ENCODE results near the gene MRGPRF. TPM values are rescaled to one million over a fixed set of nuclear protein-coding genes. Genes with fewer than 3 reads are reported as not detected.

Gene MRGPRF
- total RNA-seq, 8 experiments from 2014 or later: 0.05 to 4.3 (median 0.57) TPM; not detected in 1

DNA sequence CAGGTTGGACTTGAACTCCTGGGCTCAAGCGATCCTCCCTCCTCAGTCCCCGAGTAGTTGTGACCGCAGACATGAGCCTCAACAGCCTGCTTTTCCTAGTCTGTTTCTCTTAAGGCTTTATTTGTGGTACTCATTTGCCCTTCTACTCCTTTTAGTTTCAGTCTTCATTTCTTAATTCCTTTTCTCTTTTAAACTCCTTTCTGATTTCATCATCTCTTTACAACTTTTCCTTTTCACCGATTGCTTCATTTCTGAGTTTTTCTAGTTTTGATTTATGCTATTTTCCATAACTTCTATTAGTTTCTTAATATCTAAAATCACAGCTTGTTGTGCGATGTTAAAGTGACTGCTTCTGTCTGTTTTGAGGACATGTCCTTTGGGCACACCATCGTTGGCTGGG, 17.3 kb upstream of the MRGPRF start:
- 6 to 100% (median 87%) methylated on average over 2 to 6 of the region's 6 CpGs for WGBS, 10 experiments
- Histone ChIP-seq H3K4me3 (no peak overlapping the region), H3K27ac (no peak overlapping the region), H3K4me1 (replicated peaks in 1 of 2) (no peaks in the 10 kb centered on the region)
- no peak for ATAC-seq (replicated peaks in 6 of 8)
- in situ Hi-C loops (cut with MboI; ENCODE audit: low pct_unique_long_range_greater_than_20kb in 2 of 9, low sequenced_read_pairs in 9 of 9, unreplicated experiment in 9 of 9): no loop called here

DNA sequence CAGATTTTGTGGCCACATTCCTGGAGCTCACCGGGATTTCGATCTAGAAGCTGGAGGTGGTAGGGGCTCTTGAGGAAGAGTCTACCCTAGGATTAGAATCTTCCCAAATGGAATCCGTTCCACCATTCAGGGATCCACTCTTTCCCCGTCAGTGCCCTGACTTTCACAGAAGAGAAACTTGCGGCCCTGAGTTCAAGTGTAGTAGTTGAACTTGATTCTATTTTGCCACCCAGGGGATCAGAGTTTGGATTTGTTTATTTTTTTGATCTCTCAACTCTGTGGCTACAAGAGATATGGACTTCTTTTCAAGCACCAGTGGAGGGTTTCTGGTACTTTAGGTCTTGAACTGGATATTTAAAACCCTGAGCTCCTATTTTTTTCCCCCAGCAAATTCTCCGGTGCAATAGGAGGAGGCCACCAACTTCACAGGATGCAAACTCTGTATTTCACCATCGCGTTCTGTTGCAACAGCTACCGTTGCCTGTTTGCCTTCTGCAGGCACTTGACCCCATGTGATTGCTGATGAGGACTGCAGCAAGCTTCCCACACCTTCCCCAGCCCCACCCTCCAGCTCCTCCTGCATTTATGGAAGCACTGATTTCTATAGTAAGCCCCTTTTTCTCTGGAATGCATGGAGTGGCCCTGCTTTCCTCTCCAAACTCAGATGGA, 14.8 kb upstream of the MRGPRF start:
- in situ Hi-C loops (cut with MboI; ENCODE audit: low pct_unique_long_range_greater_than_20kb in 2 of 9, low sequenced_read_pairs in 9 of 9, unreplicated experiment in 9 of 9): no loop called here
- Histone ChIP-seq H3K27ac (no peak overlapping the region), H3K4me3 (no peak overlapping the region), H3K4me1 (replicated peaks in 1 of 2) (no peaks in the 10 kb centered on the region)
- 51 to 100% (median 78%) methylated on average over 1 to 5 of the region's 9 CpGs; no CpG with 5 or more reads in 4 of the 10 experiments for WGBS, 10 experiments
- peak in 2 of 8 experiments; percentile 63 to 64 for ATAC-seq (replicated peaks in 6 of 8)

DNA sequence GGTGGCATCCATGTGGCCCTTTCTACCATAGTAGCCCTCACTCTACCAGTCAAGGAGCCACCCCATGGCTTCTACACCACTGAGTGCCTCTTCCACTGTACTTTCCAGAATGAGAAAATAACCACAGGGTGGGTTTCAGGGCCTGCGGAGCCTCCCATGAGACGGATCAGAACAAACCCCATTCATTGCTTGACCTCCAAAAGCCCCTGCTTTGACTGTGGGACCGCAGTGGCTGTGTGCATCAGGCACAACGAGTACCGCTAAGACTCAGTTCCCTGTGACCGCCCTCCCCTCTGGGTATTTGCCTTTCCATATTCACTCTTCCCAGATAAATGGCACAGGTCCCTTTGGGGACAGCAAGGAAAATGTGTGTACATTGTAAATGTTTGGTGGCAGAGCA, 11.5 kb upstream of the MRGPRF start:
- in situ Hi-C loops (cut with MboI; ENCODE audit: low pct_unique_long_range_greater_than_20kb in 2 of 9, low sequenced_read_pairs in 9 of 9, unreplicated experiment in 9 of 9): no loop called here
- no peak for ATAC-seq (replicated peaks in 6 of 8)
- Histone ChIP-seq H3K4me1 (replicated peaks in 1 of 2) (no peaks in the 10 kb centered on the region), H3K27ac (no peak overlapping the region), H3K4me3 (no peak overlapping the region)
- WGBS, 10 experiments: 50 to 100% (median 100%) methylated on average over 1 to 5 of the region's 6 CpGs; no CpG with 5 or more reads in 3 of the 10 experiments

DNA sequence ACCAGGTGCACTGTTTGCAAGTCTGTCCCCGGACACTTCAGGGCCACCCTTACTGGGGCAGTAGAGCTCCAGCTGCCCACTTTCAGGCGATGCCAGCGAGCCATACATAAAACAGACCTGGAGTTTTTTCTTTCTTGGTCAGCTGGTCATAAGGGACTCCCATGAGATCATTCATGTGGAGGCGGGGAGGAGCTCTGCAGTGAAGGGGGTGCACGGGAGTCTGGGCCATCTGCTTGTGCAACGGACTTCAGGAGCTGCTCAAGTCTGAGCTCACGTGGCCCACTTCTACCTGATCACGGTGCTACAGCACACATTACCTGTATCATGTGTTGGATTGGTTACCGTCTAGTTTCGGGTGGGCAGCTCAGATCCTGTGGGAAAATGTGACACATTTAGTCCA, 9.2 kb upstream of the MRGPRF start:
- no peak overlapping the region for H3K4me3 ChIP-seq
- in situ Hi-C loops (cut with MboI; ENCODE audit: low pct_unique_long_range_greater_than_20kb in 2 of 9, low sequenced_read_pairs in 9 of 9, unreplicated experiment in 9 of 9): no loop called here
- ATAC-seq (replicated peaks in 6 of 8): peak in 5 of 8 experiments; percentile 32 to 66 (median 39)
- no peak overlapping the region for H3K27ac ChIP-seq
- no peaks in the 10 kb centered on the region for H3K4me1 ChIP-seq (replicated peaks in 1 of 2)
- 60 to 100% (median 84%) methylated on average over 1 to 7 of the region's 10 CpGs; no CpG with 5 or more reads in 5 of the 10 experiments for WGBS, 10 experiments

DNA sequence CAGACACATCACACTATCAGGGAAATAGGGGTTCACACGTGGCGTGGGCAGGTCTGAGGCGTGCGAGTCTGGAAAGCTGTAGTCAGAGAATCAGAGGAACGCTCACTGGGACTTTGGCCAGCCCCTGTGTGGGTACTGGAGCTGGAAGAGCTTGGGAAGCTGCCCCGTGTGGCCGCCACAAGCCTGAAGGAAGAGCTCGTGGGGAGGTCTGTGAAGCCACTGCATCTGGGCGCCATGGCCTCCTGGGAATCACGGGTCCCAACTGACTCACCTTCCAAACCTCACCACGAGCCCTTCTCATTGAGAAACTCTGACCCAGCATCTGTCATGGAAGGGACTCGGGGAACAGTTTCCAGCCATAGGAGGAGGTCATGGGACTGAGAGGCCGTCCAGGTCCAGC, 5.9 kb upstream of the MRGPRF start:
- 0 to 83% (median 65%) methylated on average over 1 to 4 of the region's 13 CpGs; no CpG with 5 or more reads in 3 of the 10 experiments for WGBS, 10 experiments
- Histone ChIP-seq H3K27ac (no peak overlapping the region), H3K4me3 (no peak overlapping the region), H3K4me1 (replicated peaks in 1 of 2) (peaks cover 11 to 13% of the 10 kb centered on the region in 2 donors)
- no peak for ATAC-seq (replicated peaks in 6 of 8)
- in situ Hi-C loops (cut with MboI; ENCODE audit: low pct_unique_long_range_greater_than_20kb in 2 of 9, low sequenced_read_pairs in 9 of 9, unreplicated experiment in 9 of 9): no loop called here

DNA sequence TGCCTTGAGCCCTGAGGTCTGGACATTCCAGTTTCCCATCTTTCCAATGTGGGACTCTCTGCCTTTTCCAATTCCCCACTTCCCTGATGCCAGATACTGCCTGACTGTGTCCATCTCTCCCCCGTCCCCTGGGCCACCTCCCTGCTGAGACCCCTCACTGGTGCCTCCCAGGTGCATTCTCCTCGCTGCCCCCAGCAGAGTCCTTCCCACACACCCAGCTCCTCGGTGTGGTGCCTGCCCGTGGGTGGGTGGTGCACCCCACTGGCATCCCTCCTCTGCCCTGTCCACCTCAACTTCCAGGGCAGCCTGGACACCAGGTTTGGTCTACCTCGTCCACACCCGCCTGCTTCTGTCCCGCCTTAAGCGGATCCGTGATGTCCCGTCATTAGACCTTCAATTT, 4.9 kb upstream of the MRGPRF start:
- H3K4me1 ChIP-seq (replicated peaks in 1 of 2): peaks cover 21 to 23% of the 10 kb centered on the region in 2 donors
- no peak for ATAC-seq (replicated peaks in 6 of 8)
- in situ Hi-C loops (cut with MboI; ENCODE audit: low pct_unique_long_range_greater_than_20kb in 2 of 9, low sequenced_read_pairs in 9 of 9, unreplicated experiment in 9 of 9): no loop called here
- no peak overlapping the region for H3K4me3 ChIP-seq
- H3K27ac ChIP-seq: no peak overlapping the region
- WGBS, 10 experiments: 20 to 100% (median 79%) methylated on average over 1 to 6 of the region's 10 CpGs; no CpG with 5 or more reads in 4 of the 10 experiments

DNA sequence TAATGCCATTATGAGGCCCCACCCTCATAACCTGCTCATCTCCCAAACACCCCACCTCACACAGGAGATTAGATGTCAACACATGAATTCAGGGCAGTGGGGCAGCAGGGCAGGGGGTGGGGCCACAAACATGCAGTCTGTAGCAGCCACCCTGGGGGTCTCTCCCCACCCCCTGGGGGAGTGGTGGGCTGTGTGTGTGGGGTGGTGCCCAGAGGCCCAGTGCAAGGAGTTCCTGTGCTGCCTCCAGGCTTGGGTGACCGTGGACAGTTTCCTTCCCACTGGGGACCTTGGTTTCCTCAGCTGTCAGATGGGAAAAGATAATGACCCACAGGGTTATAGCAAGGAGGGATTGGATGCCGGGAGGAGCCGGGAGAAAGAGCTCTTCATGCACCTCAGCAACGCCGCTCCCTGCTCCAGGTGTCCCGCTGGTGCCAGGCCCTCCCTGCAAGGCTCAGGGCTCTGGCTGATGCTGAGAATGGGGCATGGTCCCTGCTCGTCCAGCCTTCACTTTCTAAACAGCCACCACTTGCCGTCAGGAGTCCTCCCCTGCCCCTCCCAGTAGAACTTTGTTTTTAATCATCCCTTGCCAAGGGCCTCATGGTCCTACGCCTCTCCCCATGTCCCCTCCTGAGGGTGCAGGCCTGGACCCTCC, 2.0 kb upstream of the MRGPRF start:
- H3K4me3 ChIP-seq: no peak overlapping the region
- WGBS, 10 experiments: 60 to 86% (median 77%) methylated on average over 1 to 3 of the region's 9 CpGs; no CpG with 5 or more reads in 4 of the 10 experiments
- peaks cover 30 to 41% of the 10 kb centered on the region in 2 donors for H3K4me1 ChIP-seq (replicated peaks in 1 of 2)
- ATAC-seq (replicated peaks in 6 of 8): no peak
- H3K27ac ChIP-seq: peak overlapping the region in 1 of 2 donors; percentile 54
- in situ Hi-C loops (cut with MboI; ENCODE audit: low pct_unique_long_range_greater_than_20kb in 2 of 9, low sequenced_read_pairs in 9 of 9, unreplicated experiment in 9 of 9): no loop called here

DNA sequence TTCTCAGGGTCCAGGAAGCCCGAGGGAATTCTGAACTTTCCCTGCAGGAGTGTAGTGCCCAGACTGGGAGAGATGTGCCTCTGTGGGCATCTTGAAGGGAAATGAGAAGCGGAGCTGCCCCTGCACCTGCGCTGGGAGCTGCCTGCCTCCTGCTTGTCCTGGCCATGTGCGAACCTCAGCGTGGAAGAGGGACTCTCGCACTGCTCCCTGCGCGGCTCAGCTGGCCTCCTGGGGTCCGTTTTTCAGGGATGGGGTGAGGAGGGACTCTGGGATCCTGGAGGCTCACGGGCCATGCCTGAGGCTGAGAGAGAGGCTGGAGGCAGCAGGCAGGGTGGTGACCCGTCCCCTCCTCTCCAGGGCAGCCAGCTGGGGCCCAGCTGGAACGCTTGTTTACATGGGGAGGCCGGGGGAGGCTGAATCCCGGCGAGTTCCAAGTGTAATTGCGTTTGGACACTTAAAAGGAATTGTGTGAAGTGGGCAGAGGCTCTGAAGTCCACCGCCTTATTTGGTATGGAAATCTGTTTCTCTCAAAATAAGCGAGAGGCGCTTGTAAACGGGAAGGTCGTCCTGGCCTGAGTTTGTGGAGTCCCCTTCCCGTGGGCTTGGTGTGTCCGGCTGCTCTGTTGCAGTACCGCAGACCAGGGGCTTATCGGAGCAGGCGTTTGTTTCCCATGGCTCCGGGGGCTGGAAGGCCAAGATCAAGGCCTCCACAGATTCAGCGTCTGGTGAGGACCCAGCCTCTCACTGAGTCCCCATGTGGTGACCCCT, 1.2 kb upstream of the MRGPRF start:
- no peak overlapping the region for H3K4me3 ChIP-seq
- in situ Hi-C loops (cut with MboI; ENCODE audit: low pct_unique_long_range_greater_than_20kb in 2 of 9, low sequenced_read_pairs in 9 of 9, unreplicated experiment in 9 of 9): no loop called here
- ATAC-seq (replicated peaks in 6 of 8): peak in 6 of 8 experiments; percentile 1 to 66 (median 58)
- peak overlapping the region in 1 of 2 donors; percentile 54 for H3K27ac ChIP-seq
- peaks cover 31 to 45% of the 10 kb centered on the region in 2 donors for H3K4me1 ChIP-seq (replicated peaks in 1 of 2)
- WGBS, 10 experiments: 0 to 68% (median 40%) methylated on average over 1 to 7 of the region's 28 CpGs; no CpG with 5 or more reads in 4 of the 10 experiments

DNA sequence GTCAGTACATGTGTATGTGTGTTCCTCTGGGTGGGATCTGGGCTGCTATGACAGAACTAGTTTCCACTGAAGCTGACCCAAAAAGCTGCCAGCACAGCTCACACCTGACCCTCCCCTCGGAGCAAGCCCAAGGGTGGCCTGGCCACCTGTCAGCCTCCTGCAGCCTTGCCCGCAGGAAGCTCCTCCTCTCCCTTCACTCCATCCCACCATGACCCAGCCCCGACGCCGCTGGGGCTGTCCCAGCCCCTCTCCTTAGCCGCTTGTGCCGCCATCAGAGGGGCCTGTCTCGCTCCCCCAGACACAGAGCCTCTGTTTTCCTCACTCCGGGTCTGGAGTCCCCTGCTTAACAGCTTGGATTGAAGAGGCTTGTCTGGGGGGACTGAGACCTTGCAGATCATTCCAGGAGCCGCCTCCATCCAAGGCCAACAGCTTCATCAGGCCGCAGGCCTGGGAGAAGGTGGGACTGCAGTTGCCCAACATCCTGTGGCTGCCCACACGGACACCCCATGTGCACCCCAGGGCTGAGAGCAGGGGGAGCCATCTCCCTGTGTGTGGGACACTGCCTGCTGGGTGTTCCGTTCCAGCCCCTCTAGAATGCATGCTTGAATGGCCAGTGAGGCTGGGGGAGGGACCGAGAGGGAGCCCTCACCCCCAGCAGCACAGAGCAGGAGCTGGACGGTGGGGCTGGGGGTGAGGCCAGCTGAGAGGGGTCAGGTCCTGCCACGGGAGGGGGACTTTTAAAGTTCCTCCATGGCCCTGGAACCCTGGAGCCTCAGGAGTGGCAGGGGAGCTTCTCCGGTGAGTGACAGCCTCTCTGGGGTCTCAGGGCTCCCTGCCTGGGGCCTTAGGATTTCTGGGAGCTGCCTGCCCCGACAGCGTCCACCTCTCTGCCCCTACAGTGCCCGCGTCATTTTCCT, 696 bp downstream of the MRGPRF start:
- H3K4me1 ChIP-seq (replicated peaks in 1 of 2): peaks cover 43 to 65% of the 10 kb centered on the region in 2 donors
- in situ Hi-C loops (cut with MboI; ENCODE audit: low pct_unique_long_range_greater_than_20kb in 2 of 9, low sequenced_read_pairs in 9 of 9, unreplicated experiment in 9 of 9): no loop called here
- no peak overlapping the region for H3K27ac ChIP-seq
- no peak overlapping the region for H3K4me3 ChIP-seq
- 60 to 95% (median 73%) methylated on average over 1 to 4 of the region's 21 CpGs; no CpG with 5 or more reads in 6 of the 10 experiments for WGBS, 10 experiments
- ATAC-seq (replicated peaks in 6 of 8): no peak

DNA sequence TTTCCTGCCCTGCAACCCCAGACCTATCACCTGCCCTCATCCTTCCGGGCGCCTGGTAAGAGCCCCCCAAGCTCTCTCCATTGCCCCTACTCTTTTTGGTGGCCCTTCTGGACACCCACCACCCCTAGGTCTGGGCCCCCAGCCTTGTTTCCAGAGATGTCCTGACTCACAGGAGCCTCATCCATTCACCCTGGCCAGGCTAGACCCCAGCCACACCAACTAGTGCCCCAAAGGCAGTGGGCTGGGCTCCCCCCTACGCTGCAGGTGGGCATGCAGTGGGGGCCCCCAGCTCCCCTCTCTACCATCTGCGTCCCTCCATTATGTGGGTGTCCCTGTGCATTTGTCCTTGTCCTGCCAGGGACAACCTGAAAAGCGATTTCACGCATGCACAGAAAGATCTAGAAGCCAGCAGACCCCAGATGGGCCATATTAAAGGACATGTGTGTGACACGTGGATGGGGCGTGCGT, 1.4 kb downstream of the MRGPRF start:
- Histone ChIP-seq H3K27ac (no peak overlapping the region), H3K4me3 (no peak overlapping the region), H3K4me1 (replicated peaks in 1 of 2) (peaks cover 43 to 67% of the 10 kb centered on the region in 2 donors)
- 8 to 65% methylated on average over 2 to 4 of the region's 9 CpGs; no CpG with 5 or more reads in 8 of the 10 experiments for WGBS, 10 experiments
- ATAC-seq (replicated peaks in 6 of 8): no peak
- in situ Hi-C loops (cut with MboI; ENCODE audit: low pct_unique_long_range_greater_than_20kb in 2 of 9, low sequenced_read_pairs in 9 of 9, unreplicated experiment in 9 of 9): no loop called here

DNA sequence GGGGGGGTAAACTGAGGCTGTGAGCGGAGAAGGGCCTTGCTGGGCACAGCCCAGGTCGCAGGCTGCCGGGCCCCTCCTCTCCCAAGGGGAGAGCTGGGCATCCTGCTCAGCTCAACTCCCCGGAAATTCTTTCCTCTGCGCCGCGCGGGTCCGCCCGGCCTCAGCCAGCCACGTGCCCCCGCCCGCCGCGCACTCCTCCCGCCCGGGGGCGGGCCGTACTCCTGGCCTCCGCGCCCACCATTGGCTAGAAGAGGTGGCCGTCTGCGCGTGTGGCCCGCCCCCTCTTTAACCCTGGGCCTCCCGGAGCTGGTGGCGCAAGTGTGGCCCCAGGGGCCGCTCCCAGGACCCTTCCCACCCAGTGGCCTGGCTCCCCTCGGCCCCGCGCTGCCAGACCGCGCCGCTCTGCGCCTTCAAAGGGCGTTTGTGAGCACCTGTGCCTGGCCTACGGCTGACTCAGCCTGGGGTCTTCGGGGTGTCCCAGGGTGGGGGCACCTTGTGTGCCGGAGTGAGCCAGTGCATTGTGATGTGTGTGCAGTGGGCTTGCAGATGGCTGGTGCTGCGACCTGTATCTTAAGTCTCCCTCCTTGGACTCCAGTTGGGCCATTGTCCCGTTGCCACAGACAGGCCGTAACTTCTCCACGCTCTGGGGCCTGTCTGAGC, 2.0 kb downstream of the MRGPRF start:
- in situ Hi-C loops (cut with MboI; ENCODE audit: low pct_unique_long_range_greater_than_20kb in 2 of 9, low sequenced_read_pairs in 9 of 9, unreplicated experiment in 9 of 9): no loop called here
- WGBS, 10 experiments: 69% methylated on average over 3 of the region's 43 CpGs; no CpG with 5 or more reads in 9 of the 10 experiments
- H3K27ac ChIP-seq: no peak overlapping the region
- H3K4me3 ChIP-seq: no peak overlapping the region
- ATAC-seq (replicated peaks in 6 of 8): peak; percentile 46 to 79 (median 62)
- H3K4me1 ChIP-seq (replicated peaks in 1 of 2): peaks cover 43 to 67% of the 10 kb centered on the region in 2 donors
